Measurements from ENCODE around the gene GNL2. TPM values are rescaled to one million over a fixed set of nuclear protein-coding genes. Genes with fewer than 3 reads are reported as not detected.

GNL2 gene
- 50.4 to 74.7 TPM (median 58.2 TPM) in 5 replicates for total RNA-seq (2022; extraction: Qiagen RNA extraction; ENCODE audit: low read depth)

DNA sequence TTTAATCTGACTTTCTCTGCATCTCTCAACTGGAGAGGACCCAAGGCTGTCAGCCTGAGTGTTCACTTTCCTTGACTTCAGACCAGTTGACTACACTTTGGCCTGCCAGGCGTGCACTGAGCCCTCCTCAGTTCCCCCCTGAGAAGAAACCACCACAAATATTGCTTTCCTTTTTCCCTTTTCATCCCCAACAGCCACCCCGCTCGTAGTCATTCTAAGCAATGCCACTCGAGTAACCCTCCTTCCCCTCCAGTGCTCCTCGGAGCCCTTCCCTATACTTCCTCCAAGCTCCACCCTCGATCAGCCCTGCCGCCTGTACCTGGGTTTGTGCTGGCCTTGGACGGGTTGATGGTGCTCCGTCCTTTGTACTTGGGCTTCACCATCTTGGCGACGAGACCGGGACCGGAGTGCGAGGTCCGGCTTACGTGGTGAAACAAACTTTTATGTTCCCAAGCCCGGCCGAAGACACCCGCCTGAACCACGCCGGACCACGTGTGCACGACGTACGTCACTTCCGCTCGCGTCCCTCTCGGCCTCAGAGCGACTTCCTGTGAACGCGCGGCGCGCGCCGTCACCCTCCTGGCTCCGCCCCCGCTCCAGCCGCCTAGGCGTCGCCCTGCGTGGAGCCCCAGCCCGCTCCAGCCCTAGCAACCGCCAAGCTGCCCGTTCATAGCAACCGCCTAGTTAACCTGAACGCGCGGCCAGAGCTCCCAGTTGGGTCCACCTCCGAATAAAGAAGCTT lies at the start of gene GNL2:
Gene GNL2 (minus strand): TSS at position 498 of the 742 bp plus-strand sequence. CDS start 115 bp downstream, at position 383.

DNA sequence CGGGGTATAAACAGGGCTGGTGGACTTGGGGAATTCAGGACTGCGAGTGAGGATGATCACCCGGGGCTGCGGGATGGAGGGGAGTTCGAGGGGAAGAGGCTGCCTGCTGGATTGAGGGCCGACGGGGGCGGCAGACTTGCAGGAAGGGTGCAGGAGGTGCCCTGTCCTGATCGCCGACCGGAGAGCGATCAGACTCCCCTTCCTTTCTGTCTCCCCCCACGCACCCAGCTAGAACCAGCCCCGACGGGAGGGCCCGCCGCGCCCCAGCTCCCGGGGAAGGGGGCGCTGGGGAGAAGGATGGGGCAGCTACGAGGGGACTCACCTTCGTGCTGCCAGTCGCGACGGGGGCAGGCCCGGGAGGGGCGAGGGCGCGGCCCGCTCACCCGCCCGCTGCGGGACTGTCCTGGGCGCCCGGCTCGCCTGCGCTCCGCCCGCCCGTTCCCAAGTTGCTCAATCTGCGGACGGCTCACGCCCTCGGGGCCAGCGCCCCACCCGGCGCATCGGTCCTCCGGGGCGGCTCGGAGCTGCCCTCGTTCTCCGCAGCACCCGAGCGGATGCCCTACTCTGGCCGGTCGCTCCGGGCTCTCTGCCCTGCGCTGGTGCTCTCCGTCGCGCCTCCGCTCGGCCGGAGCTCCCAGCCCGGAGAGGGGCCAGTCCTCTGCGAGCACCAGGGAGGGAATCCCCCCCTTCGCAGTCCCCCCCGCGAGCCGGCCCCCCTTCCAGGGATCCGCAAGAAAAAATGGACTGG lies 38.7 kb upstream of the GNL2 start, which contains the start of gene RSPO1:
Gene RSPO1 (minus strand): TSS at position 649 of the 748 bp plus-strand sequence. CDS start 5,231 bp downstream, outside the sequence.

GRCh38 chr1:37556712-37557196 lies 39.0 kb downstream of the GNL2 start, which contains the start of gene DNALI1:
Gene DNALI1 (plus strand): TSS chr1:37556940. CDS start chr1:37556995, 55 bp downstream.

DNA sequence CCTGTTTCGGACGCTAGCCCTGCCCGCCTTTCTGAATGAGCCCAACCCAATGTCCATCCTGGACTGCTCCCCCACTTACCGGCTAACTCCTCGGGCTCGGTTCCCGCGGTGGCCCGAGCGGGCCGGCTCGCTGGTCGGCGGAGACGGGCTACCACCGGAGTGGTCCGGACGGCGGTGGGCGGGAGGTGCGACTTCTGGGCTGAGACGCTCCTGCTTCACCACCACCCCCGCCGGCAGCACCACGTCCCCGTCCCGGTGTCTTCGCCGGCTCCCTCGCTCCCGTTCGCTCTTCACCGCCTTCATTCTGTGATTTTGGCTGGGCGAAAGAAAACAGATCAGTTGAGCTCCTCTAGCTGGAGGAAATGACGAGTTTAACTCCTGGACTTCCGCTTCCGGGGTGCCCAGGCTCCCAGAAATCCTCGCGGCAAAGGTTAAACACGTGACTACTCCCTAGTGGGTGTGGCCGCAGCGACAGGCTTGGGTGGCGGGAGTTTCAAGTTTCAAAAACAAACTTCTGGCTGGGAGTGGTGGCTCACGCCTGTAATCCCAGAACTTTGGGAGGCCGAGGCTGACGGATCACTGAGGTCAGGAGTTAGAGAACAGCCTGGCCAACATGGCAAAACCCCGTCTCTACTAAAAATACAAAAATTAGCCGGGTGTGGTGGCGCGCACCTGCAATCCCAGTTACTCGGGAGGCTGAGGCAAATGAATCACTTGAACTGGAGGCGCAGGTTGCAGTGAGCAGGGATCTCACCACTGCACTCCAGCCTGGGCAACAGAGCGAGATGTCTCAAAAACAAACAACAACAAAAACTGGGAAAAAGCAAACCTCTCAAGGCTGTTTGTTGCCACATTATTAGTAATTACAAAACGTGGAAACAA lies 41.6 kb downstream of the GNL2 start, which contains the start of gene SNIP1:
Gene SNIP1 (minus strand): TSS at position 367 of the 882 bp plus-strand sequence. CDS start 64 bp downstream, at position 303.

Other genes with a start within 250 kb of the GNL2 start
- gene ZC3H12A, start 121.4 kb downstream of the GNL2 start, total RNA-seq (2022; extraction: Qiagen RNA extraction; ENCODE audit: low read depth): 22.1 to 41.3 TPM (median 32.9 TPM) in 5 replicates
- gene MEAF6, start 81.2 kb downstream of the GNL2 start, total RNA-seq (2022; extraction: Qiagen RNA extraction; ENCODE audit: low read depth): 39.4 to 56.3 TPM (median 41.9 TPM) in 5 replicates
- gene SNIP1, start 41.6 kb downstream of the GNL2 start, total RNA-seq (2022; extraction: Qiagen RNA extraction; ENCODE audit: low read depth): 8.3 to 13.6 TPM (median 10.8 TPM) in 5 replicates
- gene DNALI1, start 39.0 kb downstream of the GNL2 start, total RNA-seq (2022; extraction: Qiagen RNA extraction; ENCODE audit: low read depth): 0.30 TPM in 1 of 5 replicates, not detected in the others
- gene RSPO1, start 39.0 kb upstream of the GNL2 start, total RNA-seq (2022; extraction: Qiagen RNA extraction; ENCODE audit: low read depth): 0.09 to 0.13 TPM (median 0.12 TPM) in 4 of 5 replicates, not detected in the other
- gene CDCA8, start 96.6 kb upstream of the GNL2 start, total RNA-seq (2022; extraction: Qiagen RNA extraction; ENCODE audit: low read depth): 44.6 to 52.4 TPM (median 46.6 TPM) in 5 replicates
- 0.69 to 1.7 TPM (median 0.75 TPM) in 5 replicates for gene EPHA10, start 169.2 kb upstream of the GNL2 start, total RNA-seq (2022; extraction: Qiagen RNA extraction; ENCODE audit: low read depth)
- 20.8 to 26.9 TPM (median 25.3 TPM) in 5 replicates for gene MANEAL, start 197.9 kb upstream of the GNL2 start, total RNA-seq (2022; extraction: Qiagen RNA extraction; ENCODE audit: low read depth)
- 27.5 to 61.5 TPM (median 56.0 TPM) in 5 replicates for gene C1orf122, start 211.9 kb upstream of the GNL2 start, total RNA-seq (2022; extraction: Qiagen RNA extraction; ENCODE audit: low read depth)
- gene YRDC, start 212.3 kb upstream of the GNL2 start, total RNA-seq (2022; extraction: Qiagen RNA extraction; ENCODE audit: low read depth): 14.0 to 22.5 TPM (median 18.1 TPM) in 5 replicates